ENCODE results near the gene CDKAL1.
"Not testable (repeated sequence)": the region's sequence is repeated elsewhere in the genome, so short reads cannot be mapped to it uniquely, and the experiment has no call there.

The CDKAL1 gene

DNA sequence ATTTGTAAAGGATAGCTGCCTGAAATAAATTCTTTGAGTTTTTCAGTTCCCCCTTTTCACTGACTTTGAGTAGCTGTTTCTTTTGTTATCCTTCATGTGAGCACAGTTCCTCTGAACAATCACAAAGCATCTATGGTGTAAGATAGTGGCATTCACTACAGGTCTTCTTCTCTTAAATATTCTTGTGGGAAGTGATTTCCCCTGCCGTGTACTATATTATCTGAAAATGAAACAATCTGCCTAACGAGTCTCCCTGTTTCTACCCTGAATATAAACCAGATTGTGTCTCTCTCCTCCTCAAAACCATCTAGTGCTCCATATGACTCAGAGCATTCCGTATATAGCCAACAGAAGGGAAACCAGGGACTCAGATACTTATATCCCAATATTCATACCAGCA is 679.2 kb downstream of the CDKAL1 start:
- DNase-seq (ENCODE audit: low read depth), result no peak

DNA sequence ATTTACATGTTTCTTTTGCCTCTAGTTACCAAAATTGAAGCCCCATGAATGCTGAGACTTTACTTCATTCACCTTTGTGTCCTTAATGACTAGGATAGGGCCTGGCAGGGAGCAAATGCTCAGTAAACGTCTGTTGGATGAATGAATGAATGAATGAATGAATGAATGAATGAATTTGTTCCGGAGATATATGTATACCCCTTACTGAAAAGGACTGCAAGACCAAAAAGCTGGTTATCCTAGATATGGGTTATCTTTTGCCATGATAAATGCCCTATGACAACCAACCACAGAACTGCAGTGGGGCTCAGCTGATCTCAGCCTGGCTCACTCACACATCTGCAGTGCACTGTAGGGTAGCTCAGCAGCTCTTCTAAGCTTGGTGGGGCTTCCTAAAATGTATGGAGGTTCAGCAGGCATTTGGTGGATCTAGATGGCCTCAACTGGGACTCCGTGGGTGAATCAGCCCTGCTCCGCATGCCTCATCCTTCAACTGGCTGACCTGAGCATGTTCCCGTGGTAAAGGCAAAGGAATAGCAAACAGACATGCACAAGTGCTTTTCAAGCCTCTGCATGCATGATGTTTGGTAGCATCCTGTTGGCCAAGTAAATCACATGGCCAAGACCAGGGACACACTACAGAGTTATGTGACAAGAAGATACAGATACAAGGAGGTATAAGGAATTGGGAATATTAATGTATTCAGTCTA is 680.6 kb downstream of the CDKAL1 start:
- DNase-seq (ENCODE audit: low read depth), result no peak

DNA sequence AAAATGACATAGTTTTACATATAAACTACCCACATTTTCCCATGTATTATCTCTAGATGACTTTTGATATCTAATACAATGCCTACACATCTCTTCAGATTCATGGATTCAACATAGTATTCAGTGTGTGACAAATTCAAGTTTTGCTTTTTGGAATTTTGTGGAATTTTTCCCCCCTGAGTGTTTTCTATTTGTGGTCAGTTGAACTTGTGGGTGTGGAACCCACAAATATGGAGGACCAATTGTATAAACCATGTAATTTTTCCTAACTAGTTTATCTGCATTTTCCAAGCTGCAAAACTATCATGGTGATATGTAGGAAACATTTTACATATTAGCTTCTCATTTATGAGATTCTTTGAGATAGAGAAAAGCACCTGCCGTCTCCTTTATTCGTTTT is 685.0 kb downstream of the CDKAL1 start:
- DNase-seq (ENCODE audit: low read depth), result no peak

DNA sequence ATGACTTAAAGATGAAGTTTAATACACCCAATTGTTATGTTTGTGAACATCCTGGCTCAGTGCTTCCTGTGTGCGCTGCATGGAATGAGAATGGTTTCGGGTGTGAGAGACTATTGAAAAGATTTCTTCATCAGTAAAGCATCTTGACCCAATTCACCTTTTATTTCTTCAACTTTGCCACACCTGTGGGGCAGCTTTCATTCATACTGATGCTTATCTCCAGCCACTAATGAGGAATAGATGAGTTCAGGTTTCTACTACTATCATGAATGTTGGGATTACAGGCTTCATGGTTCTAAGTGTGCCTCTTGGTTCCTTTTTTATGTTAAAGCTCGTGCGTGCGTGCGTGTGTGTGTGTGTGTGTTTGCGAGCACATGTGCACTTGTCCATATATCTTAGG is 685.6 kb downstream of the CDKAL1 start:
- DNase-seq (ENCODE audit: low read depth), result no peak

DNA sequence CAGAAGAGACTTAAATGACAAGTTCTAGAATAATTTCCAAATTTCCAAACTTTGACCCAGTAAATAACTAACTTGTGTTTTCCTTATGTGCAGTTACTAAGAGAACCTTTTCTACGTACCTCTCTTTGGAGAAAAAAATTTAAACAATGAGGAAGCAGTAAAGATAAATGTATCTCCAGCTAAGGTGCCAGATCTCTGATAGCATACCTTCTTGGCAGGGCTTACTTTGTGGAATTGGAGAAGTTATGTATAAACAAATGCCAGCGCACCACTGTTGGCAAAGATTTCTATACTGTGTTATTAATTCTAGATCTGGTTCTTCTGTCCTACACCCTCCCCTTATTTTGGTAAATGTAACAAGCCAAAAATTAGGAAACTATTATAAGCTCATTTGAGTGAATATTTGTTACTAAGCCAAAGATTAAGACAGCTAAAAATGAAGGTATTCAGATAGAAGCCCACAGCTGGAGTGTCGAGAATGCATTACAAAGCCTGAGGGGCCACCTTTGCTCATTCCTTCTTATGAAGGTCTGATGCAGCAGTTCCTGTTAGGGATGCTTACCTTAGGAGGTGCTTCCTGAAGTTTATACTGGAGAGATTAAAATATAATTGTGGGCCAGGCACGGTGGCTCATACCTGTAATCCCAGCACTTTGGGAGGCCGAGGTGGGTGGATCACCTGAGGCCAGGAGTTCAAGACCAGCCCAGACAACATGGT is 686.2 kb downstream of the CDKAL1 start:
- no peak for DNase-seq (ENCODE audit: low read depth)

DNA sequence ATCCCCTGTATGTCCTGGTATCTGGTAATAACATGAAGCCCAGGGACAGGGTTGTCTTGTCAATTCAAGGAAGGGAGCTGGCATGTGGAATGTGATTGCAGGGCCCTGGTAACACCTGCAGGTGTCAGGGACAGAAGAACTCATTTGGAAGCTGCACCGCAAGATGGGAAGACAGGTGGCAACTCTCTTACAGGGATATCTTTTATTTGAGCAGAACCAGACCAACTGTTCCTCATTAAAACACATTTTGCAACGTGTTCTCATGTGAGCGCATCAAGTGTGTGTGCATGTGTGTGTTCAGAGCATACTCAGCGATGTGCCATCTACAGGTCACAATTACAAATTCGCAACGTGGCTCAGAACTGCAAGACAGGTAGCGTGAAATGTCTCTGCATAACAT is 688.4 kb downstream of the CDKAL1 start:
- DNase-seq (ENCODE audit: low read depth), result no peak

DNA sequence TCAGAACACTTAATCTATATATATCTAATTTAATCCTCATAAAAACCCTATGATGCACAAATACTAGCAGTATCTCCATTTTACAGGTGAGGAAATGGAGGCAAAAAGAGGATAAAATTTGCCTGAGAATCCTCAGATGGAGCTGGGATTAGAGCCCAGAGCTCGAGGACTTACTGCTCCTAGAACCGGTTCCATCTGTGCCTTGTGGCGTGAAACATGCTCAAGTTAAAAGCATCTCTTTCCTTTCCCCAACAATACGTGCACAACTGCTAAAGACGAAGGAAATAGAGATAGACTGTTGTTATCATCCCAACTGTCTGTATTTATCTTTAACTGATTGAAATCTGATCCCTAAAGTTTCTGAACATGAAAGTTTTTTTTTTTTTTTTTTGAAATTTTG is 691.7 kb downstream of the CDKAL1 start:
- no peak for DNase-seq (ENCODE audit: low read depth)

DNA sequence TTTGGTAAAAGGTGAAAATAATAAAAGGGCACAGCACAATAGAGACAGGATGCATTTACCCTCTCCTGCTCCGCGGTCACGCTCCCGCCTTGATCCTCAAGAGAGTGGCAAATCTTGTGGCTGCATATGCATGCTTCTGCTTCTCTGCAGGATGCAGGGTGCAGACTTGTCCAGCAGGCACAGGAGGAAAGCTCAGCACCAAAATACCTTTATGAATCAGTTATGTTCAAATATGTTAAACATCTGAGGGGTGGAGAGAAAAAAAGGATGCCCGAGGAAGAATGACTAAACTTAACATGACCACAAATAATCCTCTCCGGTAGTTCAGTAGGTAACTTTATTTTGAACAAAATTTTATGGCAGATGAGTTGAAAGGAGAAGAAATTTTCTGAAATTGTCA is 693.2 kb downstream of the CDKAL1 start:
- no peak for DNase-seq (ENCODE audit: low read depth)

DNA sequence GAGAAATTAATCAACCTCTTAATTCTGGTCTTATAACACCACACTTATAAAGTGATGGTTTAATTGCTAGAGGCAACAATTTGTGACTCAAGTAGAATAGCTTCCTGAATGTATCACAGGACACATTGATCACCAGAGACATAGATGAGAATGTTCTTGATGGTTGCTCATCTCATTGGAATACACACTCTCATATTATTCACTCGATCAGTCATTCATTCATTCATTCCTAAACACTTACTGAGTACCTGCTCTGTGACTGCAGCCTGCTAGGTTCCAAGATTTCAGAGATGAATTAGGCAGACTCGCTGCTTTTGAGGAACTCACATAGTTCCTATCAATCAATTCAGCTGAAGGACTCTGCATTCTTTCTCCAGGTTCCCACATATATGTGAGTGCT is 694.2 kb downstream of the CDKAL1 start:
- no peak for DNase-seq (ENCODE audit: low read depth)

DNA sequence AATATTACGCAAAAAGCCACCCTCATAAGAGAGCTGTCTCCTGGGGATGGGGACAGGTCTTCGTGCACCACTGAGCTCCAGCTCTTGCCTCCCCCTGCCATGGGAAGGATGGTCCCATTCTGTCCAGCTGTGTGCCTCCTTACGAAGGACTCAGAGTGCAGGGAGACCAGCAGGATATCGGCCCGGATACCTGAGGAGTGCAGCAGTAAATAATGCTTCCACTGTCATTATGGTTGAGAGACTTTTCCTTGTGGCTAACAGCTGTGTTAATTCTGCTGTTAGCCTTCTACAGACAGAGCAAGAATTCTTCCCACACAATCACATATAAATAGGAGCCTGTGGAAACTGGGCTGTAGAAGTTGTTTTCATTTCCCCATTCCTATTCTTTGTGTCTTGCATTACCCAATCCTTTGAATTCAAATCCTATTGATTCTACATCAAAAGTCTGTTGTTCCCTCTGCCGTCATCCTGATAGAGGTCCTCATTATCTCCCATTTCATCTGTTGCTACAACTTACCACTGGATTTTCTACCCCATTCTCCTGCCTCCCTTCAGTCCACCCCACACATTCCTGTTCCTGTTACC is 694.7 kb downstream of the CDKAL1 start:
- DNase-seq (ENCODE audit: low read depth), result no peak

DNA sequence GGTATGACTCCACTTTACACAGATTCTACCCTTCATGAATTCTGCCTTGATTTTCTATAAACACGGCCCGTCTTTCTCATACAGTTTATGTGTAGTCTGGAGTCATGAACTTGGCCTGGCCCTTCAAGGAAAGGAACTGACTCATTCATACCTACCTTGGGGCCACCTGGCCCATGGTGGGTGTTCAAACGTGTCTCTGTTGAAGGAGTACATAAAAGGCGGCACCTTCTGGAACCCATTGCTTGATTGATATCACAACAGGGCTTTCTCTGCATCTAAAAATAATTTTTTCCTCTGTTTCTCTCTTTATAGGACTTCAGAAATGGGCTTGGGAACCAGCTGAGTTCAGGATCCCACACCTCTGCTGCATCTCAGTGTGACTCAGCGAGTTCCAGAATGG is 696.3 kb downstream of the CDKAL1 start:
- DNase-seq (ENCODE audit: low read depth), result no peak

DNA sequence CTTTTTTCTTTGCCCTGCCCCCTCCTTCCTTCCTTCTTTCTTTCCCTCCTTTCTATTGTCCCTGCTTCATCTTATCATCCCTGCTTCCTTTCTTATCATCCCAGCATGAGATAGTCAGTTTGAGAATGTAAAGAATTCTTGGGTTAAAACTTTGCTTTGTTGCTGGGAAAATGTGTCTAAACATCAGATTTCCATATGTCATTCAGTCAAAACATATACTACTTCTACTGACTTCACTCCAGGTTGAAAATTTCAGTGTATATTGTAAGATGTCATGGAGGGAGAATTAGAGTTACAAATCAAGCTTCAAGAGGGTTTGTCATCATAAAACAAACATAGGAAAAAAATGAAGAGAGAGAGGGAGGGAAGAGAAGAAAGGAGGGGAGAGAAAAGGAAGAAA is 700.9 kb downstream of the CDKAL1 start:
- no peak for DNase-seq (ENCODE audit: low read depth)

DNA sequence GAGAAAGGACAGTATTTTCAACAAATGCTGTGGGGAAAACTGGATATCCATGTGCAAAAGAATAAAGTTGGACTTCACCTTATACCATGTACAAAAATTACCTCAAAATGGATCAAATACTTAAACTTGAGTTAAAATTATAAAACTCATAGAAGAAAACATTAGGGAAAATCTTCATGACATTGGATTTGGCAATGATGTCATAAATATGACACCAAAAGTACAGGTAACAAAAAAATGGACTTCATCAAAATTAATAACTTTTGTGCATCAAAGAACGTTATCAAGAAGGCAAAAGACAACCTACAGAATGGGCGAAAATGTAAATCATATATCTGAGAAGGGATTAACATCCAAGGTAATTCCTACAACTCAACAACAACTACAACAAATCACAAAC is 704.0 kb downstream of the CDKAL1 start:
- DNase-seq (ENCODE audit: low read depth), result no peak

DNA sequence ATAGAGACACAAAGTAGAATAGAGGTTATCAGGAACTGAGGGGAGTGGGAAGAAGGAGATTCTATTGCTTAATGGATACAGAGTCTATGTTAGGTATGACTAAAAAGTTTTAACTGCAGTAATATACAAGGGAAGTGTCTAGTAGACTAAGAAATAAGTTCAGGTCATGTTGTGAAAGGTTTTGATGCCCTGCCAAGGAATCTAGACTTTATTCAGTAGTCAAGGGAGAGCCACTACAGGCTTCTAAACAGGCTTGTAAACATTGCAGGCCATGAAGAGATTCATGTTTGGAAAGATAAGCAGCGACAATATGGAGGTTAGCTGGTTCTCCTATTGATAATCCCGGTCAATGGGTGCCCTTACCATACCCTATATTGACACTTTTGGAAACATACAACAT is 706.5 kb downstream of the CDKAL1 start:
- peak; percentile 31 for DNase-seq (ENCODE audit: low read depth)

DNA sequence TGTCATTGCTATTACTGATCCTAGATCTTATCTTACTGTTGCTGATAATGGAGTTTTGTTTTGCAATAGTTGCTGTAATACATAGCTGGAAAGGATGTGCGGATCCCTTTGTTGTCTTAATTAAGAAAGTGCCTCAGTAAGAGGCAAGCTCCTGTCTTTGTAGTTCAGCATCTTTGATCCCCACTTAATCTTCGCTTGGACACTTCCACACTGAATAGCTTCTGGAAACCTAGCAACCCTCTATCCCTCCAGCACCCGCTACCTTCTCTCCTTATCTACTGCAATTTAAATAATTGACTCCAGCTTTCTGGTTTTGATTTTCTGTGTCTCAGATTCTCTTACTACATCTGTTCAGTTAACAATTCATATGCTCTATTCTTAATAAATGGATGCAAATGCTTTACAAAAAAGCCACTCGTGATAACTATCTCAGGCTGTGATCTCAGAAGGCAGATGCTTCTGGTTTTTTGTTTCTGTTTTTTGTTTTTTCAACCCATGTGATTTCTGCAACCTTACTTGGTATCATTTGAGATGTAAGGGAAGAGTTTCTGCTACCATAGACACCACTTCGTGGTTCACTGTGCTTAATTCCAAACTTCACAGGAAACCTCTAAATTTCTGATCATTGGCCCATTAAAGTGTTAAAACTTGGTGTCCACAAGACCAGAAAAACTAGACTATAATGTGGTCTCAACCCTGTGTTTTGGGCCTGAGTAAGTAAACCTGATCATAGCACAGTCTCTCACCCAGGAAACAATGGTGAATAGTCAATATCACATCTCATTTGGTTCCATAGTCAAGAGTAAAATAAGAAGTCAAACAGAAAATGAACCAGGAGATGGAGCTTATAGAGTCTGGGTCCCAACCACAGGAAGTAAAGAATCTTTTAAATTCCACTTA is 707.2 kb downstream of the CDKAL1 start:
- DNase-seq (ENCODE audit: low read depth), result no peak

DNA sequence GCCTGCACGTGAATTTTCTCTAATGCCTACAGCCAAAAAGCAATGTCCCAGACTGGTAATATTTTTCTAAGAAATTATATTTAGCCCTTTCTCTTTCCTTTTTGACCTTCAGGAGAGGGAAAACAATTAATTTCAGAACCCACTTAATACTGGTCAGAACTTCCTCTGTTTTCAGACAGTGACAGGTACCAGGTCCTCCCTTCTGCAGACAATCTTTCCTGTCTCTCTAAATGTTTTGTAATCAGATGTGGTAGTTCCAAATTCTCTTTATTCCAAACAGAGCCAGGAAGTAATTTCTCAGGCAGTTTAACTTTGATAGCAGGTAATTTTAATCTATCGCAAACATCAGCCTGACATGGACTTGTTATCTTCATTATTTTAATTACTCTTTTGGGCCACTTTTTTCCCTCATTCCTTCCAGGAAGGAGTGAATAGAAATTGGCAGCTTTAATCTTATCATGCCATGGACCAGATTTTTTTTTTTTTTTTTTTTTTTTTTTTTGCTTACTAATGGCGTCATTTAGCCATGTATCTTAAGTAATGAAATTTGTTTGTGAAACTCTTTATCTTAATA is 710.7 kb downstream of the CDKAL1 start:
- DNase-seq (ENCODE audit: low read depth), result no peak

DNA sequence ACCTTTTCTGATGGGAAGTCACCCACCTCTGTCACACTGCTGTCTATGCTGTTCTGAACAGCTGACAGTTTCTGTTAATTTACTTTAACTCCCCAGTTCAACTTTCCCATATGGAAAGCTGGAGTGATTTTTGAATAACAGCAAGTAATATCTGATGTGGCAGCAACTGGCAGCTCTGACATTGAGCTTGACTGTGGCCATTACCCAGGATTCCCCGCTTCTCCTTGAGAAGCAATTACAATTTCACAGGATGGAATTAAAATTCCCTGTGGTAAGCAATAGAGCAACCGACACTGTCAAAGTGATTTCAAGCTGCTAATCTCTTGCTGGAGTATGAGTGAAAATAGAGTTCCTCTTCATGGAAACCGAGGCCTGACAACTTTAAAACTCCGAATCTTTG is 711.2 kb downstream of the CDKAL1 start:
- DNase-seq (ENCODE audit: low read depth), result no peak

DNA sequence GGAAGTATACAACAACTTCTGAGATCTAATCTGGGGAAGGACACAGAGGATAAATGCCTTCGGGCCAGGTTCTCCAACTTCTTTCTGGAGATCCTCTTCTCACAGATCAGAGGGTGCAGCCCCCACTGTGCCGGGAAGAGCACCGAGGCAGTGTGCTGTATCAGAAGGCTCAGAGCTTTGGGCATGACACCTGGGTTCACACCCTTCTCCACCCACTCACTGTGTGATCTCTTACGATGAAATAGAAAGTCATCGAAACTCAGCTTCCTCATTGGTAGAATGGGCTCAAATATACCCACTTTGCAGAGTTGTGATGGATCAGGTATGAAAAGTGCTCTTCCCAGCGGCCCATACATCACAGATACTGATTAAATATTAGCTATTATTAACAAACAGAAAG is 711.8 kb downstream of the CDKAL1 start:
- no peak for DNase-seq (ENCODE audit: low read depth)

DNA sequence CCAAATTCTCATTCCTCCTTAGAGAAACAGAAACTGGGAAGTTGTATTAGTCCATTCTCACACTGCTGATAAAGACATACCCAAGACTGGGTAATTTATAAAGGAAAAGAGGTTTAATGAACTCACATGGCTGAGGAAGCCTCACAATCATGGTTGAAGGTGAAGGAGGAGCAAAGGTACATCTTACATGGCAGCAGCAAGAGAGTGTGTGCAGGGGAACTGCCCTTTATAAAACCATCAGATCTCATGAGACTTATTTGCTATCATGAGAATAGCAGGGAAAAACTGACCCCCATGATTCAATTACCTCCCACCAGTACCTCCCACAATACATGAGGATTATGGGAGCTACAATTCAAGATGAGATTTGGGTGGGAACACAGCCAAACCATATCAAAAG is 720.2 kb downstream of the CDKAL1 start:
- DNase-seq (ENCODE audit: low read depth), result not testable (repeated sequence)

DNA sequence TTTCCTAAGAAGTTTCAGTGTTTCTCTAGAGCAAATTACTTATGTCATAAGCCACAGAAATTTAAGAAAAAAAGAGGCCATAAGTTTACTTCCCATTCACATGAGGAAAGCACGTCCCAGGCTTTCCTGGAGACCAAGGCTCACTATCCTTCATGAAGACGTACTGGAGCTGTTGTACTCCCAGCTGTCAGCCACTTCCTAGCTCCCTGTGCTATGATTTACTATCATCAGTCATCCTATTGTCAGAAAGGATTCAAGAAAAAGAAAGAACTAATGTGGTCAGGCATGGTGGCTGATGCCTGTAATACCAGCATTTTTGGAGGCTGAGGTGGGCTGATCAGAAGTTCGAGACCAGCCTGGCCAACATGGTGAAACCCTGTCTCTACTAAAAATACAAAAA is 721.9 kb downstream of the CDKAL1 start:
- DNase-seq (ENCODE audit: low read depth), result no peak

DNA sequence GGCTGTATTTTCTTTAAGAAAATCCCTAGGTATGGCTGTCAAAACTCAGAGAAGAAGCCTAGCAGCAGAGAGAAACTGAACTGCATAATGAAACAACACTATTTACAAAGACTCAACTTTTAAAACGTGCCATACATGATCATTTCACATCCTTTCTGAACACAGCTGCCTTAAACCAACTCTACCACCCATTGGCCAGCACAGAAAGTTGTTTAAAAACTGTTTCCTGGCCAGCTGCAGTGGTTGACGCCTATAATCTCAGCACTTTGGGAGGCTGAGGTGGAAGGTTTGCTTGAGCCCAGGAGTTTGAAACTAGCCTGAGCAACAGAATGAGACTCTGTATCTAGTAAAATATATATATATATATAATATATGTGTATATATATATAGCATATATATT is 722.9 kb downstream of the CDKAL1 start:
- DNase-seq (ENCODE audit: low read depth), result no peak

DNA sequence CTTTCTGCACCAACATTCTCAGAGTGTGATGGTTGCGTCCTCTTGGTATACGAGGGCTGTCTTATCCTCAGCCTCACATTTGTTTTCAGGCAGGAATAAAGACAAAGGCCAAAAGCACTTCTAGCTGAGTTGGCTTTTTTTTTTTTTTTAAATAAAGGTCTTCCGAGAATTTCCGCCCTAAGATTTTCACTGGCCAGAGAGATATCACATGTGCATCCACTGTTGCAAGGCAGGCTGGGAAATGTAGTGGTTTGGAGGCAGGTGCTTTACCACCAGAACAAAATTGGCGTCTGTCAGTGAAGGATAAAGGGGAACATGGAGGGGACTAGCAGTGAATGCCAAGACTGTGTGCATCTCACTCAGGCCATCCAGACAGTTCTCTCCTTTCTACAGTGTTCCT is 724.4 kb downstream of the CDKAL1 start:
- no peak for DNase-seq (ENCODE audit: low read depth)
